Stimulated activated CD8-positive, alpha-beta memory T cell treated with anti-CD3 and anti-CD28 coated beads, Interleukin-15, amount 100 ng/mL, for 24 hours (primary cell): ENCODE results near the gene CLCN1.
"Not testable (repeated sequence)": the region's sequence is repeated elsewhere in the genome, so short reads cannot be mapped to it uniquely, and the experiment has no call there.

Experiments used
- DNase-seq: peaks from one replicate; pipeline ENCODE4 v3.0.0-alpha.2; 2020; ENCODE audit warnings: low read depth

CLCN1 gene

GRCh38 chr7:143384661-143385631 lies 69.0 kb downstream of the CLCN1 start:
- DNase-seq = no peak

GRCh38 chr7:143385891-143386781 lies 70.2 kb downstream of the CLCN1 start:
- DNase-seq = no peak

GRCh38 chr7:143387156-143387975 lies 71.5 kb downstream of the CLCN1 start:
- DNase-seq = no peak

GRCh38 chr7:143388051-143388450 lies 72.1 kb downstream of the CLCN1 start:
- no peak for DNase-seq

- DNase-seq = no peak
These were observed 72.7 kb downstream of the CLCN1 start for GRCh38 chr7:143388491-143389101.

- DNase-seq = no peak
These were observed 73.6 kb downstream of the CLCN1 start for GRCh38 chr7:143389316-143390103.

GRCh38 chr7:143390104-143390772 lies 74.3 kb downstream of the CLCN1 start:
- DNase-seq = no peak

GRCh38 chr7:143390773-143391317 lies 74.9 kb downstream of the CLCN1 start:
- no peak for DNase-seq

GRCh38 chr7:143391462-143392404 lies 75.8 kb downstream of the CLCN1 start:
- DNase-seq = no peak

GRCh38 chr7:143392427-143392826 lies 76.5 kb downstream of the CLCN1 start:
- DNase-seq = not testable (repeated sequence)

- no peak for DNase-seq
These were observed 77.0 kb downstream of the CLCN1 start for GRCh38 chr7:143392875-143393266.

- DNase-seq = no peak
These were observed 77.5 kb downstream of the CLCN1 start for GRCh38 chr7:143393267-143394041.

- DNase-seq = no peak
These were observed 78.2 kb downstream of the CLCN1 start for GRCh38 chr7:143394068-143394467.

- DNase-seq = no peak
These were observed 78.9 kb downstream of the CLCN1 start for GRCh38 chr7:143394777-143395176.

- DNase-seq = no peak
These were observed 79.6 kb downstream of the CLCN1 start for GRCh38 chr7:143395187-143396149.

- no peak for DNase-seq
These were observed 80.3 kb downstream of the CLCN1 start for GRCh38 chr7:143396182-143396581.
